Measurements from ENCODE around the gene ARNT2. TPM values are rescaled to one million over a fixed set of nuclear protein-coding genes. Genes with fewer than 3 reads are reported as not detected.

ARNT2 gene
- total RNA-seq, 4 donors from 2014 or later, result 1.8 to 5.1 (median 3.6) TPM

DNA sequence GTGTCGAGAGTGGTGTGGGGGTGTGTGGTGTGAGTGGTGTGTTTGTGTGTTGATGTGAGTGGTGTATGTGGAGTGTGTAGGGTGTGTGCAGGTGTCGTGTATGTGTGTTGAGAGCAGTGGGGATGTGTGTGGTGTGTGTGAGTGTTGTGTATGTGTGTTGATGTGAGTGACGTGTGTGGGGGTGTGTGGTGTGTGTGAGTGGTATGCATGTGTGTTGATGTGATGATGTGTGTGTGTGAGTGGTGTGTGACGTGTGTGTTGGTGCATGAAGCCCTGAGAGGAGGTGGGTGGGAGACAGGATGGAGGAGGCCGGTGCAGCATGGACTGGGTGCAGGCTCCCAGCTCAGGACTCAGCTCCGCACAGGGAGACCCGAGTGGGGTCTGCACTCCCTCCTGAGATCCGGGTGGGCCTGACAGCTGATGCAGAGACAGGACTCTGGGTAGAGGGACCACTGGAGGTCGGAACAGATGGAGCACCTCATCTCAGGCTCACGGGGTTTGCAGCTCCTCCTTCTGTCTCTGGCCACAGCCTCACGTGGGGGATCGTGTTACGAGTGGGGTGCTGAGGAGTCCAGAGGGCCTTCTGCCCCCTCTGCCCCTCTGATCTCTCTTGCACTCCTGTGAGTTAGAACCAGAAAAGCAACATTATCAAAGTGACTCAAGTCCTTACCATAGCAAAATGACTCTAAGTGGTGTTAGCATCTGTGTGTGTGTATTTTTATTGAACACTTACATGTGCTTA is 41.3 kb downstream of the ARNT2 start:
- Histone ChIP-seq H3K27ac (no peak overlapping the region), H3K36me3 (no peaks in the 10 kb centered on the region), H3K27me3 (peaks cover 23% of the 10 kb centered on the region), H3K9me3 (no peaks in the 10 kb centered on the region), H3K4me1 (no peaks in the 10 kb centered on the region), H3K4me3 (no peak overlapping the region)
- 88% methylated on average over 9 of the region's 13 CpGs for WGBS
- TF ChIP-seq POLR2A (IDR thresholded peaks at IDR 0.05) (no peak), POLR2AphosphoS5 (IDR thresholded peaks at IDR 0.05) (no peak)
- DNase-seq (ENCODE audit: low spot score in 2 of 2), result no peak

DNA sequence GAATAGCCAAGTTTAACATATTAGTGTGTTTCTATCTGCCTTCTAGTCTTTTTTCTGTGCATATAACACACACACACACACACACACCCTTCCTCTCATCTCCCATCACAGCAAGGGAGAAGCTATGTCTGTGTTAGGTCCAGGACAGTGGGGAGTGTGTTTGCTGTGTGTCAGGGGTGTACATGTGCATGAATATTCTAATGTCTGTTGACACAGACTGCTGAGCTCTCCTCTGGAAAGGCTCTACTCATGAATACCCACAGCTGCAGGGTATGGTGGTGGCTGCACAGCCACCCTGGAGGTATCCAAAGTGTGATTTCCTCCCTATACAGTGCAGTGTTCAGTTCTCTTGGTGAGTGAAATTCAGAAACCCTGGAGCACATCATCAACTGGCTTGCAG is 42.9 kb downstream of the ARNT2 start:
- TF ChIP-seq, protein P1, sequence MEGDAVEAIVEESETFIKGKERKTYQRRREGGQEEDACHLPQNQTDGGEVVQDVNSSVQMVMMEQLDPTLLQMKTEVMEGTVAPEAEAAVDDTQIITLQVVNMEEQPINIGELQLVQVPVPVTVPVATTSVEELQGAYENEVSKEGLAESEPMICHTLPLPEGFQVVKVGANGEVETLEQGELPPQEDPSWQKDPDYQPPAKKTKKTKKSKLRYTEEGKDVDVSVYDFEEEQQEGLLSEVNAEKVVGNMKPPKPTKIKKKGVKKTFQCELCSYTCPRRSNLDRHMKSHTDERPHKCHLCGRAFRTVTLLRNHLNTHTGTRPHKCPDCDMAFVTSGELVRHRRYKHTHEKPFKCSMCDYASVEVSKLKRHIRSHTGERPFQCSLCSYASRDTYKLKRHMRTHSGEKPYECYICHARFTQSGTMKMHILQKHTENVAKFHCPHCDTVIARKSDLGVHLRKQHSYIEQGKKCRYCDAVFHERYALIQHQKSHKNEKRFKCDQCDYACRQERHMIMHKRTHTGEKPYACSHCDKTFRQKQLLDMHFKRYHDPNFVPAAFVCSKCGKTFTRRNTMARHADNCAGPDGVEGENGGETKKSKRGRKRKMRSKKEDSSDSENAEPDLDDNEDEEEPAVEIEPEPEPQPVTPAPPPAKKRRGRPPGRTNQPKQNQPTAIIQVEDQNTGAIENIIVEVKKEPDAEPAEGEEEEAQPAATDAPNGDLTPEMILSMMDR (IDR thresholded peaks at IDR 0.05), result no peak
- TF ChIP-seq POLR2AphosphoS5 (IDR thresholded peaks at IDR 0.05), result no peak
- TF ChIP-seq POLR2A (IDR thresholded peaks at IDR 0.05), result no peak
- no peak for TF ChIP-seq EP300 (IDR thresholded peaks at IDR 0.05)

DNA sequence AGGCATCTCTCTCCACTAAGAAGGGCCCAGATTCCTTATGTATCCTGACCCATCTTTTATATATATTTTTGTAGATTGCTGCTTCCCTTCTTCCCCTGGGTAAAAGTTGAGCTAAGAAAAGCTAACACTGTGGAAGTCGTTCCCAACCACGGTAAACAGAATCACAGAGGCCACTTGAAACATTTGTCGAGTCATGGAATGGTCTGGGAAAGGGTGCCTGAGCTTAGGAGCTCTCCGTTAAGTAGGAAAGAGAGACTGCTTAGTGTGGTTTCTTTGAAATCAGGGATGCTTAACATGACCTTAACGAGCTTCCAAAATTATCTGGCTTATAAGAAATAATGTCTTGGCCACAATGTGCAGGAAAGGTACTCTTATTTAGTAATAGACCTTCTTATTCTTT is 45.6 kb downstream of the ARNT2 start:
- Histone ChIP-seq H3K4me1 (no peaks in the 10 kb centered on the region), H3K9me3 (no peaks in the 10 kb centered on the region), H3K36me3 (no peaks in the 10 kb centered on the region), H3K27me3 (peaks cover 5% of the 10 kb centered on the region), H3K4me3 (no peak overlapping the region), H3K27ac (no peak overlapping the region)
- no peak for DNase-seq (ENCODE audit: low spot score in 2 of 2)
- WGBS, result 80% methylated on average over 5 of the region's 5 CpGs
- TF ChIP-seq EP300 (IDR thresholded peaks at IDR 0.05) (no peak), POLR2AphosphoS5 (IDR thresholded peaks at IDR 0.05) (no peak), POLR2A (IDR thresholded peaks at IDR 0.05) (no peak)
- TF ChIP-seq, protein P1 (IDR thresholded peaks at IDR 0.05), result no peak

More for the DNA sequence above, 42.9 kb downstream of the ARNT2 start:
- H3K4me3 ChIP-seq, result no peak overlapping the region
- no peak overlapping the region for H3K27ac ChIP-seq
- H3K36me3 ChIP-seq, result no peaks in the 10 kb centered on the region
- DNase-seq (ENCODE audit: low spot score in 2 of 2), result no peak
- peaks cover 23% of the 10 kb centered on the region for H3K27me3 ChIP-seq
- no peaks in the 10 kb centered on the region for H3K9me3 ChIP-seq
- no peaks in the 10 kb centered on the region for H3K4me1 ChIP-seq

- H3K36me3 ChIP-seq, result no peaks in the 10 kb centered on the region
- H3K9me3 ChIP-seq, result no peaks in the 10 kb centered on the region
- no peak overlapping the region for H3K4me3 ChIP-seq
- H3K4me1 ChIP-seq, result peaks cover 5% of the 10 kb centered on the region
- no peak for DNase-seq (ENCODE audit: low spot score in 2 of 2)
- no peak overlapping the region for H3K27ac ChIP-seq
- peaks cover 5% of the 10 kb centered on the region for H3K27me3 ChIP-seq
- WGBS, result 92% methylated on average over 14 of the region's 14 CpGs
- TF ChIP-seq POLR2AphosphoS5 (IDR thresholded peaks at IDR 0.05), result no peak
- no peak for TF ChIP-seq EP300 (IDR thresholded peaks at IDR 0.05)
- no peak for TF ChIP-seq POLR2A (IDR thresholded peaks at IDR 0.05)
- TF ChIP-seq, protein P1 (IDR thresholded peaks at IDR 0.05), result no peak
Observed at GRCh38 chr15:80450811-80451321, 46.7 kb downstream of the ARNT2 start.

- peaks cover 5% of the 10 kb centered on the region for H3K27me3 ChIP-seq
- peaks cover 7% of the 10 kb centered on the region for H3K4me1 ChIP-seq
- 77% methylated on average over 4 of the region's 4 CpGs for WGBS
- no peak overlapping the region for H3K27ac ChIP-seq
- no peak for TF ChIP-seq POLR2AphosphoS5 (IDR thresholded peaks at IDR 0.05)
- H3K36me3 ChIP-seq, result no peaks in the 10 kb centered on the region
- no peaks in the 10 kb centered on the region for H3K9me3 ChIP-seq
- no peak overlapping the region for H3K4me3 ChIP-seq
- no peak for DNase-seq (ENCODE audit: low spot score in 2 of 2)
Observed at GRCh38 chr15:80452166-80452565, 48.0 kb downstream of the ARNT2 start.

DNA sequence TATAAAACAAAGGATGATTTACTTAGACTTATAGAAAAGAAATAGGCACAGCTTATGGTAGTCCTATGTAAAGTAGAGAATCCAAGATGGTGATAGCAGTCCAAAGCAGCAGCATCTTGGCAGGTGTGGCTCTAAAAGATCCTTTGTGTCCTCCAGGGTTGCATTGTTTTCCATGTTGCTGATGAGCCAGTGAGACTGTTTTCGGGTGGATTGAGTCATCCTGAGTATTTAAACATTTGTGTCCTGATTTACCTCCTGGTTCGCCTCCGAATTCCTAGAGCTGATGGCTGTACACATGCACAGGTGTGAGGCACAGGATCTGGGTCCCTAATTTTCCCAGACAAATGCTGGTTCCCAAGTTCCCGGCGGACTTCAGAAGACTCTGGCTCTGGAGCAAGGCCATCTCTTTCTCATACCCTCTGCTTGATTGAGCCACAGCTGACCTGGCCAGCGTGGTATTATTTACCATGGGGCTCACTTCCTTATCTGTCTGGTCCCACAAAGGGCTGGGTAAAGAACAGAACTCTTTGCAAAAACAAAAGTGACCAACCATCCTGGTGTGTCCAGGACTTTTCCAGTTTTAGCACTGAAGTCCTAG is 51.0 kb downstream of the ARNT2 start:
- TF ChIP-seq, protein P1 (IDR thresholded peaks at IDR 0.05), result no peak
- TF ChIP-seq POLR2A (IDR thresholded peaks at IDR 0.05), result no peak
- no peak for TF ChIP-seq EP300 (IDR thresholded peaks at IDR 0.05)
- no peak for TF ChIP-seq POLR2AphosphoS5 (IDR thresholded peaks at IDR 0.05)
- H3K27ac ChIP-seq, result no peak overlapping the region
- WGBS, result 58% methylated on average over 6 of the region's 6 CpGs
- DNase-seq (ENCODE audit: low spot score in 2 of 2), result no peak
- peaks cover 2% of the 10 kb centered on the region for H3K27me3 ChIP-seq
- H3K4me1 ChIP-seq, result peaks cover 7% of the 10 kb centered on the region
- H3K4me3 ChIP-seq, result no peak overlapping the region
- no peaks in the 10 kb centered on the region for H3K9me3 ChIP-seq
- no peaks in the 10 kb centered on the region for H3K36me3 ChIP-seq
